ENCODE data around the gene UCN3. TPM values are rescaled to one million over a fixed set of nuclear protein-coding genes. Genes with fewer than 3 reads are reported as not detected.

UCN3 gene
- total RNA-seq, 6 donors from 2014 or later, result 1.3 to 1.6 TPM; not detected in 4

DNA sequence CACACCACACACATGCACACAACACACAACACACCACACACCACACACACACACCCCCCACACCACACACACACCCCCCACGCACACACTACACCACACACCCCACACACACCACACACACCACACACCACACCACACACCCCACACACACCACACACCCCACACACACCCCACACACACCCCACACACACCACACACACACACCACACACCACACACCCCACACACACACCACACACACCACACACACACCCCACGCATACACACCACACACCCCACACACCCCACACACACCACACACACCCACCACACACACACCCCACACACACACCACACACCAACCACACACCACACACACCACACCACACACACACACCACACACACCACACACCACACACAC, 16.4 kb downstream of the UCN3 start:
- TF ChIP-seq CTCF (IDR thresholded peaks at IDR 0.05) (no peak), POLR2A (IDR thresholded peaks at IDR 0.05) (no peak), POLR2AphosphoS5 (IDR thresholded peaks at IDR 0.05) (no peak)
- Histone ChIP-seq H3K27me3 (no peaks in the 10 kb centered on the region), H3K4me3 (no peak overlapping the region), H3K36me3 (no peaks in the 10 kb centered on the region), H3K9me3 (no peaks in the 10 kb centered on the region), H3K4me1 (peaks cover 0 to 3% (median 0%) of the 10 kb centered on the region in 4 donors), H3K27ac (no peak overlapping the region)
- DNase-seq, result no peak
- 90 to 100% methylated on average over 1 to 2 of the region's 2 CpGs for WGBS, 2 donors
- ATAC-seq (ENCODE audit: low FRiP score in 2 of 2), result no peak

DNA sequence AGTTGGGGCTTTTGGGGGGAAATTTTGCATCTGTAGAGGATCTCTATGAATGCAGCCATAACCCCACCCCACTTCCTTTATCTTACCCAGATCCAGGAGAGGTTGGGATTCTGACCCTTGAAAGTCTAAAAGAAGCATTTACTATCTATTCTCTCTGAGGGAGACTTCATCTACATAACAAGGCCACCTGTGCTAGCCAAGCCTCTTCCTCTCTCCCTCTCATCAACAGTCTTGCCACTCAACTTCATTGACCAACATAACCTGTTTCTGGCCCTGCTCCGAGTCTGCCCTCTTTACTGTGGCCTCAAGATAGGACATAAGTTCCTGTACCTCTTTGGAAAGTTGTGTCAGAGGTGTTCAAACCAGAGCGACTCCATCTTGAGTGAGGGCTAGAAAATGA, 20.5 kb downstream of the UCN3 start:
- Histone ChIP-seq H3K27ac (no peak overlapping the region), H3K36me3 (no peaks in the 10 kb centered on the region), H3K4me1 (peaks cover 0 to 3% (median 0%) of the 10 kb centered on the region in 4 donors), H3K9me3 (peaks cover 3 to 6% (median 6%) of the 10 kb centered on the region in 4 donors), H3K27me3 (no peaks in the 10 kb centered on the region), H3K4me3 (no peak overlapping the region)
- TF ChIP-seq POLR2A (IDR thresholded peaks at IDR 0.05) (no peak), POLR2AphosphoS5 (IDR thresholded peaks at IDR 0.05) (no peak)
- DNase-seq (no peak), ATAC-seq (ENCODE audit: low FRiP score in 2 of 2) (no peak)
- WGBS, 2 donors, result 61 to 78% methylated on average over 2 of the region's 2 CpGs

GRCh38 chr10:5387169-5387568, 22.4 kb downstream of the UCN3 start:
- peaks cover 15 to 21% (median 20%) of the 10 kb centered on the region in 4 donors for H3K9me3 ChIP-seq
- ATAC-seq (ENCODE audit: low FRiP score in 2 of 2) (no peak), DNase-seq (no peak)
- no peak for TF ChIP-seq EP300 (IDR thresholded peaks at IDR 0.05)
- TF ChIP-seq CTCF (IDR thresholded peaks at IDR 0.05), result no peak
- TF ChIP-seq POLR2AphosphoS5 (IDR thresholded peaks at IDR 0.05), result no peak
- TF ChIP-seq POLR2A (IDR thresholded peaks at IDR 0.05), result no peak
- no peak overlapping the region for H3K4me3 ChIP-seq
- H3K36me3 ChIP-seq, result no peaks in the 10 kb centered on the region
- 90 to 93% methylated on average over 5 of the region's 5 CpGs for WGBS, 2 donors
- H3K27me3 ChIP-seq, result no peaks in the 10 kb centered on the region
- H3K27ac ChIP-seq, result no peak overlapping the region
- peaks cover 0 to 3% (median 0%) of the 10 kb centered on the region in 4 donors for H3K4me1 ChIP-seq

DNA sequence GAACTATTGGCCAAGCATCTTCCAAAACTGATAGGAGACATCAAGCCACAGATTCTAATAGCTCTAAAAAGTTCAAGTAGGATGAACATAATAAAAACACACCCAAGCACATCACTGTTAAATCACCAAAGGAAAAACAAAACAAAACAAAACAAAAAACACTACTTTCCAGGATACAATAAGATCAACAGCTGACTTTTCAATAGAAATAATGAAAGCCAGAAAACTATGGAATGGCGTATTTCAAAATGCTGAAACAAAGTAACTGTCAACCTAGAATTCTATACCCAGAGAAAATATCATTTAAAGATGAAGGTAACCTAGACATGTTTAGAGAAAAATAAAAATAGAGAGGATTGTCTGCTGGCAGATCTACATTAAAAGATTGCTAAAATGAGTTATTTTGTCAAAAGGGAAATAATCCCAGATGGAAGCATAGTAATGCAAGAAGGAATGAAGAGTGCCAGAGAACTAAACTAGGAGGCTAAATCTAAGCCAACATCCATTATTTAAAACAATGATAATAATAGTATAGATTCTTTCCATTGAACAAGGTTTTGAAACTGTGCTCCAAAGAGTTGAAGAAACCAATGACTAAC, 25.9 kb downstream of the UCN3 start:
- TF ChIP-seq EP300 (IDR thresholded peaks at IDR 0.05), result no peak
- TF ChIP-seq CTCF (IDR thresholded peaks at IDR 0.05), result no peak
- TF ChIP-seq POLR2AphosphoS5 (IDR thresholded peaks at IDR 0.05), result no peak
- no peak for TF ChIP-seq POLR2A (IDR thresholded peaks at IDR 0.05)
- Histone ChIP-seq H3K4me3 (no peak overlapping the region), H3K9me3 (peaks cover 15 to 21% (median 20%) of the 10 kb centered on the region in 4 donors), H3K27me3 (no peaks in the 10 kb centered on the region), H3K4me1 (no peaks in the 10 kb centered on the region), H3K27ac (no peak overlapping the region), H3K36me3 (no peaks in the 10 kb centered on the region)
- no peak for DNase-seq
- 94 to 95% methylated on average over 1 of the region's 1 CpG for WGBS, 2 donors
- no peak for ATAC-seq (ENCODE audit: low FRiP score in 2 of 2)

DNA sequence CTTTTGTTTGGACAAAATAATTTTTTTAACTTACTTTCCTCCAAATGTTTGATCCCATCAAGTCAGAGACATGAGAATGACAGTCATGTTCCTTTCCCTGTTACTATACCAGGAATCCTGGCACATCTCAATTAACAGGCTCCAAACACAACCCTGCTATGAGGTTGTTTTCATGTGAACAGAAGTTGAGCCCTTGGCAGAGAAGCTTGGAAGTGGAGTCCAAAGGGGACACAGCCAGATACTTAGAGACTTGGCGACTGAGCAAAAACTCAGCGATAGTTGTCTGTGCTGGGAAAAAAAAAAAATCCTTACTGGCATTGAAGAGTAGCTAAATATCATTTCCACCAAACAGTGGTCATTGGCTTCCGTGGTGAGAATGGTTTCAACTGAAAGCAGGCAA, 27.0 kb downstream of the UCN3 start:
- Histone ChIP-seq H3K4me1 (no peaks in the 10 kb centered on the region), H3K36me3 (no peaks in the 10 kb centered on the region), H3K27ac (no peak overlapping the region), H3K27me3 (no peaks in the 10 kb centered on the region), H3K9me3 (peaks cover 15 to 21% (median 20%) of the 10 kb centered on the region in 4 donors), H3K4me3 (no peak overlapping the region)
- no peak for TF ChIP-seq POLR2AphosphoS5 (IDR thresholded peaks at IDR 0.05)
- TF ChIP-seq EP300 (IDR thresholded peaks at IDR 0.05), result no peak
- TF ChIP-seq POLR2A (IDR thresholded peaks at IDR 0.05), result no peak
- no peak for TF ChIP-seq CTCF (IDR thresholded peaks at IDR 0.05)
- WGBS, 2 donors, result 89 to 92% methylated on average over 3 of the region's 3 CpGs
- ATAC-seq (ENCODE audit: low FRiP score in 2 of 2) (no peak), DNase-seq (no peak)
